MM.1S (cell line): ENCODE results near the gene ANKS3.

Source experiments
- DNase-seq: peaks from one replicate; pipeline ENCODE4 v3.0.0-alpha.2; 2015
- H2AFZ ChIP-seq: fragments of 300-600 bp; sonication (generic); 2 replicates; pipeline ENCODE4 v1.6.0; 2016; ENCODE audit warnings: antibody characterized with exemption, low read length
- H3F3A ChIP-seq: fragments of 300-600 bp; sonication (generic); 2 replicates; pipeline ENCODE4 v1.6.1; 2016; ENCODE audit warnings: mild to moderate bottlenecking, antibody characterized with exemption, low read length, moderate library complexity, mixed read lengths; ENCODE audit not compliant: insufficient read depth
- H3K27ac ChIP-seq: fragments of 300-600 bp; sonication (generic); 2 replicates; pipeline ENCODE4 v1.5.1; 2016; ENCODE audit warnings: mild to moderate bottlenecking, low read length
- H3K27me3 ChIP-seq: fragments of 300-600 bp; sonication (generic); replicated peaks from 2 replicates; pipeline ENCODE4 v1.6.0; 2016; ENCODE audit warnings: low read length; ENCODE audit not compliant: insufficient read depth
- H3K36me3 ChIP-seq: fragments of 300-600 bp; sonication (generic); replicated peaks from 2 replicates; pipeline ENCODE4 v1.6.1; 2016; ENCODE audit warnings: mild to moderate bottlenecking, low read length, mixed read lengths; ENCODE audit not compliant: insufficient read depth
- H3K4me1 ChIP-seq: fragments of 300-600 bp; sonication (generic); 2 replicates; pipeline ENCODE4 v1.6.1; 2016; ENCODE audit warnings: low read length, mixed read lengths
- H3K4me2 ChIP-seq: fragments of 300-600 bp; sonication (generic); 2 replicates; pipeline ENCODE4 v1.6.0; 2016; ENCODE audit warnings: low read depth, low read length
- H3K4me3 ChIP-seq: fragments of 300-600 bp; sonication (generic); 2 replicates; pipeline ENCODE4 v1.5.1; 2016; ENCODE audit warnings: low read length, mixed read lengths
- H3K79me2 ChIP-seq: fragments of 300-600 bp; sonication (generic); 2 replicates; pipeline ENCODE4 v1.6.1; 2016; ENCODE audit warnings: mixed run types, low read length, mixed read lengths
- H3K9ac ChIP-seq: fragments of 300-600 bp; sonication (generic); 2 replicates; pipeline ENCODE4 v1.6.1; 2016; ENCODE audit warnings: low read length, mixed read lengths
- H3K9me2 ChIP-seq: fragments of 300-600 bp; sonication (generic); replicated peaks from 2 replicates; pipeline ENCODE4 v1.6.1; 2016; ENCODE audit warnings: mild to moderate bottlenecking, low read length, mixed read lengths; ENCODE audit not compliant: insufficient read depth
- H3K9me3 ChIP-seq: fragments of 300-600 bp; sonication (generic); replicated peaks from 2 replicates; pipeline ENCODE4 v1.6.1; 2016; ENCODE audit warnings: mild to moderate bottlenecking, low read length, mixed read lengths; ENCODE audit not compliant: insufficient read depth
- H4K20me1 ChIP-seq: fragments of 300-600 bp; sonication (generic); 2 replicates; pipeline ENCODE4 v1.6.1; 2016; ENCODE audit warnings: mild to moderate bottlenecking, low read length, moderate library complexity, mixed read lengths; ENCODE audit not compliant: insufficient read depth
- EZH2 ChIP-seq: fragments of 300-600 bp; sonication (generic); optimal IDR thresholded peaks from 2 replicates; pipeline ENCODE3; 2017; ENCODE audit warnings: low read depth, mild to moderate bottlenecking, antibody characterized with exemption, low read length, mixed read lengths
- EZH2phosphoT487 ChIP-seq: fragments of 300-600 bp; sonication (generic); IDR thresholded peaks from 2 replicates; pipeline ENCODE4 v1.6.1; 2018; ENCODE audit warnings: antibody characterized with exemption, low read length
- TF ChIP-seq, protein P1 (sequence below): fragments of 300-600 bp; sonication (generic); IDR thresholded peaks from 2 replicates; pipeline ENCODE4 v1.5.1; 2016; ENCODE audit warnings: antibody characterized with exemption, low read length, mixed read lengths

ANKS3 gene

GRCh38 chr16:4760221-4760910, 26.3 kb upstream of the ANKS3 start:
- Histone ChIP-seq H3K4me1 (no peaks in the 10 kb centered on the region), H3K4me2 (no peak overlapping the region), H3K27me3 (no peaks in the 10 kb centered on the region), H3K79me2 (peaks cover 3% of the 10 kb centered on the region), H3K27ac (no peak overlapping the region), H4K20me1 (no peaks in the 10 kb centered on the region), H3K36me3 (no peaks in the 10 kb centered on the region), H3F3A (no peaks in the 10 kb centered on the region), H3K9me2 (no peaks in the 10 kb centered on the region), H3K9ac (no peak overlapping the region), H2AFZ (no peak overlapping the region), H3K9me3 (no peaks in the 10 kb centered on the region), H3K4me3 (no peak overlapping the region)
- no peak for DNase-seq
- TF ChIP-seq, protein P1, sequence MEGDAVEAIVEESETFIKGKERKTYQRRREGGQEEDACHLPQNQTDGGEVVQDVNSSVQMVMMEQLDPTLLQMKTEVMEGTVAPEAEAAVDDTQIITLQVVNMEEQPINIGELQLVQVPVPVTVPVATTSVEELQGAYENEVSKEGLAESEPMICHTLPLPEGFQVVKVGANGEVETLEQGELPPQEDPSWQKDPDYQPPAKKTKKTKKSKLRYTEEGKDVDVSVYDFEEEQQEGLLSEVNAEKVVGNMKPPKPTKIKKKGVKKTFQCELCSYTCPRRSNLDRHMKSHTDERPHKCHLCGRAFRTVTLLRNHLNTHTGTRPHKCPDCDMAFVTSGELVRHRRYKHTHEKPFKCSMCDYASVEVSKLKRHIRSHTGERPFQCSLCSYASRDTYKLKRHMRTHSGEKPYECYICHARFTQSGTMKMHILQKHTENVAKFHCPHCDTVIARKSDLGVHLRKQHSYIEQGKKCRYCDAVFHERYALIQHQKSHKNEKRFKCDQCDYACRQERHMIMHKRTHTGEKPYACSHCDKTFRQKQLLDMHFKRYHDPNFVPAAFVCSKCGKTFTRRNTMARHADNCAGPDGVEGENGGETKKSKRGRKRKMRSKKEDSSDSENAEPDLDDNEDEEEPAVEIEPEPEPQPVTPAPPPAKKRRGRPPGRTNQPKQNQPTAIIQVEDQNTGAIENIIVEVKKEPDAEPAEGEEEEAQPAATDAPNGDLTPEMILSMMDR, result no peak
- TF ChIP-seq EZH2 (no peak), EZH2phosphoT487 (no peak)

GRCh38 chr16:4755687-4756086, 21.6 kb upstream of the ANKS3 start:
- no peak for DNase-seq
- Histone ChIP-seq H4K20me1 (no peaks in the 10 kb centered on the region), H3K27ac (no peak overlapping the region), H3K9ac (no peak overlapping the region), H3F3A (no peaks in the 10 kb centered on the region), H3K9me2 (no peaks in the 10 kb centered on the region), H3K79me2 (no peaks in the 10 kb centered on the region), H3K4me3 (no peak overlapping the region), H2AFZ (no peak overlapping the region), H3K27me3 (no peaks in the 10 kb centered on the region), H3K36me3 (no peaks in the 10 kb centered on the region), H3K9me3 (no peaks in the 10 kb centered on the region), H3K4me1 (no peaks in the 10 kb centered on the region), H3K4me2 (no peak overlapping the region)
- TF ChIP-seq EZH2 (no peak), EZH2phosphoT487 (no peak)
- TF ChIP-seq, protein P1, result no peak

DNA sequence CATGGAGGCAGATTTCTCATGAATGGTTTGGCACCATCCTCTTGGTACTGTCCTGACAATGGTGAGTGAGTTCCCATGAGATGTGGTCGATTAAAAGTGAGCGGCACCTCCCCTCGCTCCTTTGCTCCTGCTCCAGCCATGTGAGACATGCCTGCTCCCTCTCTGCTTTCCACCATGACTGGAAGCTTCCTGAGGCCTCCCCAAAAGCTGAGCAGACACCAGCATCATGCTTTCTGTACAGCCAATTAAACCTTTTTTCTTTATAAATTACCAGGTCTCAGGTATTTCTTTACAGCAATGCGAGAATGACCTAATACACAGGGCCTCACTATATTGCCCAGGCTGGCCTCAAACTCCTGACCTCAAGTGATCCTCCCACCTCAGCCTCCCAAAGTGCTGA, 20.8 kb upstream of the ANKS3 start:
- no peak overlapping the region for H3K9ac ChIP-seq
- H3F3A ChIP-seq, result no peaks in the 10 kb centered on the region
- no peak overlapping the region for H3K4me2 ChIP-seq
- H3K9me2 ChIP-seq, result no peaks in the 10 kb centered on the region
- no peaks in the 10 kb centered on the region for H3K27me3 ChIP-seq
- no peak overlapping the region for H3K27ac ChIP-seq
- no peak for DNase-seq
- no peaks in the 10 kb centered on the region for H3K36me3 ChIP-seq
- H2AFZ ChIP-seq, result no peak overlapping the region
- no peaks in the 10 kb centered on the region for H3K4me1 ChIP-seq
- H3K79me2 ChIP-seq, result no peaks in the 10 kb centered on the region
- no peaks in the 10 kb centered on the region for H4K20me1 ChIP-seq
- H3K9me3 ChIP-seq, result no peaks in the 10 kb centered on the region
- TF ChIP-seq, protein P1, result no peak
- TF ChIP-seq EZH2 (no peak), EZH2phosphoT487 (no peak)
- no peak overlapping the region for H3K4me3 ChIP-seq
